Middle frontal gyrus (tissue), 1 donor: ENCODE results near the gene R3HDM2.

Experiments
- DNase-seq: peaks from one replicate; pipeline ENCODE4 v3.0.0-alpha.2; 2015; ENCODE audit warnings: low spot score; ENCODE audit errors: extremely low spot score

Gene R3HDM2

DNA sequence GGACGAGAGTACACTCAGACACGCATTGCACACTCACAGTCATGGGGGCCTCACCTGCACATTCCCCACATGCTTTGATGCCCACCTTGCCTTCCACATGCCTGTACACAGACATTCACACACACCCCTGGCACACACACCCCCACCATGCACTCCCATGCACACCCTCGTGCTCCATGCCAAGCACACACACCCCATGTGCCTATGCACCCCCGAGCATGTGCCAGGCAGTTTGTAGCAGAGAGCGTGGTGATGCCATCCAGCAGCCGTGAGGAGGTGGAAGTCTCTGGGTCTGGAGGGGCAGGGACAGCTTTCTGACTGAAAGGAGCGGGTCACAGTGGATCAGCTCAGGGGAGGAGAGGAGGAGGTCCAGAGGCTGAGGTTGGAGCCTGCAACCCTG, 224.9 kb downstream of the R3HDM2 start:
- DNase-seq, result no peak

DNA sequence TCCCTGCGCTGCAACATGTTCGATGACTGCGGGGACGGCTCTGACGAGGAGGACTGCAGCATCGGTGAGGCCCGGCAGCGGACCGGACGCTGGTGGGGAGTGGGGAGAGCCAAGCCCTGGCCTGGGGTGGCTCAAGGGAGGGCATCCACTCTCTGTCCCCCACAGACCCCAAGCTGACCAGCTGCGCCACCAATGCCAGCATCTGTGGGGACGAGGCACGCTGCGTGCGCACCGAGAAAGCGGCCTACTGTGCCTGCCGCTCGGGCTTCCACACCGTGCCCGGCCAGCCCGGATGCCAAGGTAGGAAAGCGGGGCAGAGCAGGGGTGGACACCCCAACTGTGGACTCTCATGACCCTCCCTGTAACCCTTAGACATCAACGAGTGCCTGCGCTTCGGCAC, 225.7 kb downstream of the R3HDM2 start:
- DNase-seq, result no peak

GRCh38 chr12:57204454-57204853, 226.4 kb downstream of the R3HDM2 start:
- no peak for DNase-seq

- no peak for DNase-seq
Observed at GRCh38 chr12:57203791-57204190, 227.1 kb downstream of the R3HDM2 start.
